ENCODE results near the gene CDC45.

- TF ChIP-seq, protein P1, sequence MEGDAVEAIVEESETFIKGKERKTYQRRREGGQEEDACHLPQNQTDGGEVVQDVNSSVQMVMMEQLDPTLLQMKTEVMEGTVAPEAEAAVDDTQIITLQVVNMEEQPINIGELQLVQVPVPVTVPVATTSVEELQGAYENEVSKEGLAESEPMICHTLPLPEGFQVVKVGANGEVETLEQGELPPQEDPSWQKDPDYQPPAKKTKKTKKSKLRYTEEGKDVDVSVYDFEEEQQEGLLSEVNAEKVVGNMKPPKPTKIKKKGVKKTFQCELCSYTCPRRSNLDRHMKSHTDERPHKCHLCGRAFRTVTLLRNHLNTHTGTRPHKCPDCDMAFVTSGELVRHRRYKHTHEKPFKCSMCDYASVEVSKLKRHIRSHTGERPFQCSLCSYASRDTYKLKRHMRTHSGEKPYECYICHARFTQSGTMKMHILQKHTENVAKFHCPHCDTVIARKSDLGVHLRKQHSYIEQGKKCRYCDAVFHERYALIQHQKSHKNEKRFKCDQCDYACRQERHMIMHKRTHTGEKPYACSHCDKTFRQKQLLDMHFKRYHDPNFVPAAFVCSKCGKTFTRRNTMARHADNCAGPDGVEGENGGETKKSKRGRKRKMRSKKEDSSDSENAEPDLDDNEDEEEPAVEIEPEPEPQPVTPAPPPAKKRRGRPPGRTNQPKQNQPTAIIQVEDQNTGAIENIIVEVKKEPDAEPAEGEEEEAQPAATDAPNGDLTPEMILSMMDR (conservative IDR thresholded peaks at IDR 0.05), result no peak
- TF ChIP-seq EZH2 (IDR thresholded peaks at IDR 0.05; ENCODE audit: low read depth), result no peak
Measured at GRCh38 chr22:19517919-19518611, 38.3 kb downstream of the CDC45 start.
